ENCODE measurements around the gene ASB2. TPM values are rescaled to one million over a fixed set of nuclear protein-coding genes. Genes with fewer than 3 reads are reported as not detected.
A peak's percentile ranks its signal among the peaks of the same experiment; 100 is the strongest.

Gene ASB2
- total and polyA plus RNA-seq, 2 of the 13 experiments (the other 11 are each of a cell fraction or from before 2014, with no cell fraction given), result 0.82 to 4.1 TPM

DNA sequence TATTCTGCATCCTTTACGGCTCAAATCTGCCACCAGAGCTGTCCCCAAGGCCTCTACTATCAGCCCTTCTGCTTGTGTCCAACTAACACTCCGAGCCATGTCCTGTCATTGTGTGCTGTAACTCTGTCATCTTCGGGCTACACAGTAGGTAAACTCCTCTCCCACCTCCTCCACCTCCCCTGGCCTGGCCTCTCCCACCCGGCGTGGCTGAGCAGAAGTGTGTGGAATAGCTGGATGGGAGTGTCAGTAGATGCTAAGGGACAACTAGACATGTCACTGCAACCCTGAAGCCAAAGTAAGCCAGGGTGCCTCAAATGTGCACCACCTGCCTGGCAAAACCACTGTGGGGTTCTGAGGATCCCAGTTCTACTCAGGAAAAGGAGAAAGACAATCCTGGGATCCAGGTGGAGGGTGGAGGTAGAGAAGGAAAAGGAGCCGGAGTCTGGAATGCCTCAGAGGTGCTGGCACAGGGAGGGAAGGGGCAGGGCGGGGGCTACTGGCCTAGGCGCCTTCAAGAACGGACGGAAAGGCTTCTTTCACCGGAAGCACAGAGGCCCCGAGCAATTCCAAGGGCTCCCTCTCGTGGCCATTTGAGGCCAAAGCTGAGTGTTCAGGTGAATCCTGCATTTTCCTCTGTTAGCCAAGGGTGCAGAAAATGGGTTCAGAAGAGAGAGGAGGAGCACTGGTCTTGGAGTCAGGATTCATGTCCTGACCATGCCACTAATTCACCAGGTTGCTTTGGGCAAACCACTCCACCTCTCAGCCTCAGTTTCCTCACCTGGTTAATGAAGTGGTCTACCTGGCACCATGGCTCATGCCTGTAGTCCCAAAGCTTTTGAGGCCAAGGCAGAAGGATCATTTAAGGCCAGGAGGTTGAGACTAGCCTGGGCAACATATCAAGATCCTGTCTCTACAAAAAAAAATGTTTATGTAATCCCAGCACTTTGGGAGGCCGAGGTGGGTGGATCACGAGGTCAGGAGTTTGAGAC, 69.7 kb downstream of the ASB2 start (continued):
- TF ChIP-seq FOXP1 (IDR thresholded peaks at IDR 0.05) (no peak), FOXP1 (CRISPR knock-in tag; IDR thresholded peaks at IDR 0.05) (no peak), MEIS2 (CRISPR knock-in tag; IDR thresholded peaks at IDR 0.05) (no peak), ZNF44 (CRISPR knock-in tag; IDR thresholded peaks at IDR 0.05) (0 out of 2 replicates have a peak, but pooled peaks have one; percentile 17), ELF3 (CRISPR knock-in tag; IDR thresholded peaks at IDR 0.05) (no peak), GATAD1 (CRISPR knock-in tag; IDR thresholded peaks at IDR 0.05) (no peak), NR2F1 (CRISPR knock-in tag; IDR thresholded peaks at IDR 0.05) (no peak), MLLT10 (CRISPR knock-in tag; IDR thresholded peaks at IDR 0.05) (no peak), ZNF292 (CRISPR knock-in tag; IDR thresholded peaks at IDR 0.05; ENCODE audit: borderline replicate concordance, low read depth) (no peak), MAZ (IDR thresholded peaks at IDR 0.05; ENCODE audit: borderline replicate concordance, low read depth, low read length) (no peak), MAZ (CRISPR knock-in tag; IDR thresholded peaks at IDR 0.05; ENCODE audit: low read depth) (no peak), ATRX (CRISPR knock-in tag; IDR thresholded peaks at IDR 0.05; ENCODE audit: borderline replicate concordance) (no peak), NR2F2 (IDR thresholded peaks at IDR 0.05; ENCODE audit: borderline replicate concordance, low read depth) (no peak), NFIB (CRISPR knock-in tag; IDR thresholded peaks at IDR 0.05; ENCODE audit: borderline replicate concordance) (no peak)
- TF ChIP-seq, protein P1, sequence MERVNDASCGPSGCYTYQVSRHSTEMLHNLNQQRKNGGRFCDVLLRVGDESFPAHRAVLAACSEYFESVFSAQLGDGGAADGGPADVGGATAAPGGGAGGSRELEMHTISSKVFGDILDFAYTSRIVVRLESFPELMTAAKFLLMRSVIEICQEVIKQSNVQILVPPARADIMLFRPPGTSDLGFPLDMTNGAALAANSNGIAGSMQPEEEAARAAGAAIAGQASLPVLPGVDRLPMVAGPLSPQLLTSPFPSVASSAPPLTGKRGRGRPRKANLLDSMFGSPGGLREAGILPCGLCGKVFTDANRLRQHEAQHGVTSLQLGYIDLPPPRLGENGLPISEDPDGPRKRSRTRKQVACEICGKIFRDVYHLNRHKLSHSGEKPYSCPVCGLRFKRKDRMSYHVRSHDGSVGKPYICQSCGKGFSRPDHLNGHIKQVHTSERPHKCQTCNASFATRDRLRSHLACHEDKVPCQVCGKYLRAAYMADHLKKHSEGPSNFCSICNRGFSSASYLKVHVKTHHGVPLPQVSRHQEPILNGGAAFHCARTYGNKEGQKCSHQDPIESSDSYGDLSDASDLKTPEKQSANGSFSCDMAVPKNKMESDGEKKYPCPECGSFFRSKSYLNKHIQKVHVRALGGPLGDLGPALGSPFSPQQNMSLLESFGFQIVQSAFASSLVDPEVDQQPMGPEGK (CRISPR knock-in tag; IDR thresholded peaks at IDR 0.05), result no peak
- TF ChIP-seq, protein P2, sequence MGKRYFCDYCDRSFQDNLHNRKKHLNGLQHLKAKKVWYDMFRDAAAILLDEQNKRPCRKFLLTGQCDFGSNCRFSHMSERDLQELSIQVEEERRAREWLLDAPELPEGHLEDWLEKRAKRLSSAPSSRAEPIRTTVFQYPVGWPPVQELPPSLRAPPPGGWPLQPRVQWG (CRISPR knock-in tag; IDR thresholded peaks at IDR 0.05; ENCODE audit: borderline replicate concordance, low read depth), result no peak
- TF ChIP-seq, protein P3, sequence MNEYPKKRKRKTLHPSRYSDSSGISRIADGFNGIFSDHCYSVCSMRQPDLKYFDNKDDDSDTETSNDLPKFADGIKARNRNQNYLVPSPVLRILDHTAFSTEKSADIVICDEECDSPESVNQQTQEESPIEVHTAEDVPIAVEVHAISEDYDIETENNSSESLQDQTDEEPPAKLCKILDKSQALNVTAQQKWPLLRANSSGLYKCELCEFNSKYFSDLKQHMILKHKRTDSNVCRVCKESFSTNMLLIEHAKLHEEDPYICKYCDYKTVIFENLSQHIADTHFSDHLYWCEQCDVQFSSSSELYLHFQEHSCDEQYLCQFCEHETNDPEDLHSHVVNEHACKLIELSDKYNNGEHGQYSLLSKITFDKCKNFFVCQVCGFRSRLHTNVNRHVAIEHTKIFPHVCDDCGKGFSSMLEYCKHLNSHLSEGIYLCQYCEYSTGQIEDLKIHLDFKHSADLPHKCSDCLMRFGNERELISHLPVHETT (CRISPR knock-in tag; conservative IDR thresholded peaks at IDR 0.05), result 0 out of 2 replicates have a peak, but pooled peaks have one; percentile 37
- TF ChIP-seq, protein P4, sequence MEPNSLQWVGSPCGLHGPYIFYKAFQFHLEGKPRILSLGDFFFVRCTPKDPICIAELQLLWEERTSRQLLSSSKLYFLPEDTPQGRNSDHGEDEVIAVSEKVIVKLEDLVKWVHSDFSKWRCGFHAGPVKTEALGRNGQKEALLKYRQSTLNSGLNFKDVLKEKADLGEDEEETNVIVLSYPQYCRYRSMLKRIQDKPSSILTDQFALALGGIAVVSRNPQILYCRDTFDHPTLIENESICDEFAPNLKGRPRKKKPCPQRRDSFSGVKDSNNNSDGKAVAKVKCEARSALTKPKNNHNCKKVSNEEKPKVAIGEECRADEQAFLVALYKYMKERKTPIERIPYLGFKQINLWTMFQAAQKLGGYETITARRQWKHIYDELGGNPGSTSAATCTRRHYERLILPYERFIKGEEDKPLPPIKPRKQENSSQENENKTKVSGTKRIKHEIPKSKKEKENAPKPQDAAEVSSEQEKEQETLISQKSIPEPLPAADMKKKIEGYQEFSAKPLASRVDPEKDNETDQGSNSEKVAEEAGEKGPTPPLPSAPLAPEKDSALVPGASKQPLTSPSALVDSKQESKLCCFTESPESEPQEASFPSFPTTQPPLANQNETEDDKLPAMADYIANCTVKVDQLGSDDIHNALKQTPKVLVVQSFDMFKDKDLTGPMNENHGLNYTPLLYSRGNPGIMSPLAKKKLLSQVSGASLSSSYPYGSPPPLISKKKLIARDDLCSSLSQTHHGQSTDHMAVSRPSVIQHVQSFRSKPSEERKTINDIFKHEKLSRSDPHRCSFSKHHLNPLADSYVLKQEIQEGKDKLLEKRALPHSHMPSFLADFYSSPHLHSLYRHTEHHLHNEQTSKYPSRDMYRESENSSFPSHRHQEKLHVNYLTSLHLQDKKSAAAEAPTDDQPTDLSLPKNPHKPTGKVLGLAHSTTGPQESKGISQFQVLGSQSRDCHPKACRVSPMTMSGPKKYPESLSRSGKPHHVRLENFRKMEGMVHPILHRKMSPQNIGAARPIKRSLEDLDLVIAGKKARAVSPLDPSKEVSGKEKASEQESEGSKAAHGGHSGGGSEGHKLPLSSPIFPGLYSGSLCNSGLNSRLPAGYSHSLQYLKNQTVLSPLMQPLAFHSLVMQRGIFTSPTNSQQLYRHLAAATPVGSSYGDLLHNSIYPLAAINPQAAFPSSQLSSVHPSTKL (CRISPR knock-in tag; IDR thresholded peaks at IDR 0.05), result peak; percentile 28; the same call in 1 of the 2 replicates
- TF ChIP-seq, protein P5, sequence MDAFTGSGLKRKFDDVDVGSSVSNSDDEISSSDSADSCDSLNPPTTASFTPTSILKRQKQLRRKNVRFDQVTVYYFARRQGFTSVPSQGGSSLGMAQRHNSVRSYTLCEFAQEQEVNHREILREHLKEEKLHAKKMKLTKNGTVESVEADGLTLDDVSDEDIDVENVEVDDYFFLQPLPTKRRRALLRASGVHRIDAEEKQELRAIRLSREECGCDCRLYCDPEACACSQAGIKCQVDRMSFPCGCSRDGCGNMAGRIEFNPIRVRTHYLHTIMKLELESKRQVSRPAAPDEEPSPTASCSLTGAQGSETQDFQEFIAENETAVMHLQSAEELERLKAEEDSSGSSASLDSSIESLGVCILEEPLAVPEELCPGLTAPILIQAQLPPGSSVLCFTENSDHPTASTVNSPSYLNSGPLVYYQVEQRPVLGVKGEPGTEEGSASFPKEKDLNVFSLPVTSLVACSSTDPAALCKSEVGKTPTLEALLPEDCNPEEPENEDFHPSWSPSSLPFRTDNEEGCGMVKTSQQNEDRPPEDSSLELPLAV (CRISPR knock-in tag; conservative IDR thresholded peaks at IDR 0.05; ENCODE audit: low read depth), result no peak
